Measurements from ENCODE around the gene GALNT16.
"Not testable (repeated sequence)": the region's sequence is repeated elsewhere in the genome, so short reads cannot be mapped to it uniquely, and the experiment has no call there.

Gene GALNT16

DNA sequence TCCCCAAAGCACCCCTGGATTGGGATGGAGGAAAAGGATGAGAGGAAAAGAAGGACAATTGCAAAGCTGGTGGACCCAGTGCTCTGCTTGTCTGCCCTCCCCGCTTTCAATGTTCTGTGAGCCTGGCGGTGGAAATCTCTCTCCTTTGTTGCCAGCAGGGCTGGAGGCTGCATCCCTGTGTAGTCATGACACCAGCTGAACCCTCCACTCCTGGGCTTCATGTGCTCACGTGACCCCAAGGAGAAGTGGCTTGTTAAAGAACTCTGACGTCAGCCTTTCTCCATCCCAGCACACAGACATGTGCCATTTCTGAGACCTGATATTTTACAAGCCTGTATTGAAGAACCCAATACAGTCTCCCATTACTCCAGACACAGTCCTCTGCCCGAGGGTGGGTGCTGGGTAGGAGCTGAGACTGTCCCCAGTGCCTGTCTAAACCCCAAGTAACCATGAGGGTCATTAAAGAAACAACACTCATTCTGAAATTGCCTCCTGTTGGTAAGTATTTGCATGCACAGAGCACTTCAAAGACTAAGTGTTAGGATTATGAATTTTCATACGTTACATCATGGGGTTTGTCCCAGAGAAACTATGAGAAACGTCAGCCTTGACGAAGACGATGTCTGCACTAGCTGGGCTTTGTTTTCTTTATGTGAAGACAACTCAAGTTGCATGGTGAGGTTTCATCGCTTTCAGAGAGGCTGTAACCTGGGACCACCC lies 21.7 kb downstream of the GALNT16 start:
- DNase-seq, result no peak
- in situ Hi-C loops (cut with MboI; ENCODE audit: low pct_unique_long_range_greater_than_20kb, low sequenced_read_pairs), result no loop called here

DNA sequence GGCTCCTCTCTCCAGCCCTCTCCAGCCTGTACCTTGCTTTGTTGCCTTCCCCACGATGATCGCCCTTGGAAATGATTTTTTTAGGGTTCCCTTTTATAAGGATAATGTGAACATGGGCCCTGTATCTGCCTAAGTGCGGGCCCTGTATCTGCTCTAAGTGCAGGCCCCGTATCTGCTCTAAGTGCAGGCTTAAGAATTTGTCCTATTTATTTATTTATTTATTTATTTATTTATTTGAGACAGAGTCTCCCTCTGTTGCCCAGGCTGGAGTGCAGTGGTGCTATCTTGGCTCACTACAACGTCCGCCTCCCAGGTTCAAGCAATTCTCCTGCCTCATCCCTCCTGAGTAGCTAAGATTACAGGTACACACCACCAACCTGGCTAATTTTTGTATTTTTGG lies 22.5 kb downstream of the GALNT16 start:
- in situ Hi-C loops (cut with MboI; ENCODE audit: low pct_unique_long_range_greater_than_20kb, low sequenced_read_pairs), result no loop called here
- DNase-seq, result no peak

GRCh38 chr14:69284170-69284569 lies 24.2 kb downstream of the GALNT16 start:
- DNase-seq, result no peak
- in situ Hi-C loops (cut with MboI; ENCODE audit: low pct_unique_long_range_greater_than_20kb, low sequenced_read_pairs), result no loop called here

GRCh38 chr14:69285661-69286255 lies 25.8 kb downstream of the GALNT16 start:
- DNase-seq, result no peak
- in situ Hi-C loops (cut with MboI; ENCODE audit: low pct_unique_long_range_greater_than_20kb, low sequenced_read_pairs), result no loop called here

GRCh38 chr14:69287098-69288010 lies 27.4 kb downstream of the GALNT16 start:
- in situ Hi-C loops (cut with MboI; ENCODE audit: low pct_unique_long_range_greater_than_20kb, low sequenced_read_pairs), result no loop called here
- no peak for DNase-seq

DNA sequence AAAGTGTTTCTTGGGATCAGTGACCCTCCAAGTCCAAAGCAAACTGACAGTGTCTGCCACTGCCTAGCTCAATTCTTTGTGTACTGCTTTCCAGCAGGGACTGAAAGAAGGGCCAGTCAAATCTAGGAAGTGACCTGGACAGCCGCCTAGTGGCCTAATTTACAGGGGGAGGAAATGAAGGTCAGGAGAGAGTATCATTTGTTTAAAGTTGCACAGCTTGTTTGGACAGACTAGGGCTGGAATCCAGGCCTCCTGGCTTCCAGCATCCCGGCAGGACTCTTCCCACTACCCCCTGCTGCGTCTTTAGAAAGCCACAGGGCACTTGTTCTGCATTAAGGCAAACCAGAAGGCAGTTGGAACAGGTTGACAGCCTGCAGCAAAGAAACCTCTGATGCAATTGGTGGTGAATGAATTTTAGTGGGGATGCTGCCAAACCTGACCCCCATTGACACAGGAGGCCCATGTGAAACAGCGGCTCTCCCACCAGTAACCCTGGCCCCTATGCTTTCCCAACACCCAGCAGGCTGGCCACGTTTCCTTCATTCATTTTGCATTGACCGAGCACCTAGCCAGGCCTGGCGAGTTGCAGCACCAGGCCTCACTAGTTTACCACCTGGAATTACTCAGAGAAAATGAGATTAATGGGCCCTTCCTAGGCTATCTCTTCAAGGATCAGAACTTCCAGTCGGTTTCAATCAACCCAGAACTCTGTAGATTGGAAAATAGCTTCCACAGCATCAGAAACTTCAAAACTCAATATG lies 28.2 kb downstream of the GALNT16 start:
- in situ Hi-C loops (cut with MboI; ENCODE audit: low pct_unique_long_range_greater_than_20kb, low sequenced_read_pairs), result no loop called here
- DNase-seq, result no peak

GRCh38 chr14:69288956-69289705 lies 29.2 kb downstream of the GALNT16 start:
- in situ Hi-C loops (cut with MboI; ENCODE audit: low pct_unique_long_range_greater_than_20kb, low sequenced_read_pairs), result no loop called here
- DNase-seq, result no peak

GRCh38 chr14:69289811-69290520 lies 30.0 kb downstream of the GALNT16 start:
- in situ Hi-C loops (cut with MboI; ENCODE audit: low pct_unique_long_range_greater_than_20kb, low sequenced_read_pairs), result no loop called here
- no peak for DNase-seq

DNA sequence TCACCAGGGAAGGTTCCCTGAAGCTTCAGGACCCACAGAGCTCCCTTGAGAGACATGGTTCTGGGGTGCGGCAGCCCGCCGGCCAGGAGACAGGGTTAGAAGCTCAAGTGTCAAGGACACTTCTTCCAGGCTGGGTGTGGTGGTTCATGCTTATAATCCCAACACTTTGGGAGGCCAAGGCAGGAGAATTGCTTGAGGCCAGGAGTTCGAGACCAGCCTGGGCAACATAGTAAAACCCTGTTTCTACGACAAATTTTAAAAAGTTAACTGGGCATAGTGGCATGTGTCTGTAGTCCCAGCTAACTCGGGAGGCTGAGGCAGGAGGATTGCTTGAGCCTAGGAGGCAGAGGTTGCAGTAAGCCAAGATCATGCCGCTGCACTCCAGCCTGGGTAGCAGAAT lies 30.9 kb downstream of the GALNT16 start:
- DNase-seq; in situ Hi-C loops (cut with MboI; ENCODE audit: low pct_unique_long_range_greater_than_20kb, low sequenced_read_pairs): not testable (repeated sequence)

DNA sequence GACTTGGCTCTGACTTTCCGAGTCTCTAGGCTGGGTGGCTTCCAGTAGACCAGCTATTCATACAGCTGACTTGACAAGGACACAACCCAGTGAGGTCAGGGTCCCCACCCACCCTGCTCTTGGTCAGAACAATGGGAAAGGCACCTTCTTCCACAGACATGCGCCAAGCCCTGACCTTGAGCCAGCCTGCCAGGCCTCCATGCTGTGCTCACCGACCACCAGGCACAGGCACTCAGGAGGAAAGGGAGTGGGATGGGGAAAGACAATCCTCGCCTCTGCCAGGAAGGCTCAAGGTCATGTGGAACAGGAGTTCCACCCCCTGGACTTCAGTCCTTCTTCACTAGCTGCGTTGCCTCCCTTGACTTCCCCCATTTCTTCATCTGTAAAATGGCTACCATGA lies 31.4 kb downstream of the GALNT16 start:
- in situ Hi-C loops (cut with MboI; ENCODE audit: low pct_unique_long_range_greater_than_20kb, low sequenced_read_pairs), result no loop called here
- no peak for DNase-seq

- no peak for DNase-seq
- in situ Hi-C loops (cut with MboI; ENCODE audit: low pct_unique_long_range_greater_than_20kb, low sequenced_read_pairs), result no loop called here
These were observed 32.1 kb downstream of the GALNT16 start for GRCh38 chr14:69291891-69292561.

GRCh38 chr14:69298131-69299071 lies 38.4 kb downstream of the GALNT16 start:
- DNase-seq, result no peak
- in situ Hi-C loops (cut with MboI; ENCODE audit: low pct_unique_long_range_greater_than_20kb, low sequenced_read_pairs), result no loop called here

GRCh38 chr14:69299286-69300035 lies 39.5 kb downstream of the GALNT16 start:
- in situ Hi-C loops (cut with MboI; ENCODE audit: low pct_unique_long_range_greater_than_20kb, low sequenced_read_pairs), result no loop called here
- no peak for DNase-seq

DNA sequence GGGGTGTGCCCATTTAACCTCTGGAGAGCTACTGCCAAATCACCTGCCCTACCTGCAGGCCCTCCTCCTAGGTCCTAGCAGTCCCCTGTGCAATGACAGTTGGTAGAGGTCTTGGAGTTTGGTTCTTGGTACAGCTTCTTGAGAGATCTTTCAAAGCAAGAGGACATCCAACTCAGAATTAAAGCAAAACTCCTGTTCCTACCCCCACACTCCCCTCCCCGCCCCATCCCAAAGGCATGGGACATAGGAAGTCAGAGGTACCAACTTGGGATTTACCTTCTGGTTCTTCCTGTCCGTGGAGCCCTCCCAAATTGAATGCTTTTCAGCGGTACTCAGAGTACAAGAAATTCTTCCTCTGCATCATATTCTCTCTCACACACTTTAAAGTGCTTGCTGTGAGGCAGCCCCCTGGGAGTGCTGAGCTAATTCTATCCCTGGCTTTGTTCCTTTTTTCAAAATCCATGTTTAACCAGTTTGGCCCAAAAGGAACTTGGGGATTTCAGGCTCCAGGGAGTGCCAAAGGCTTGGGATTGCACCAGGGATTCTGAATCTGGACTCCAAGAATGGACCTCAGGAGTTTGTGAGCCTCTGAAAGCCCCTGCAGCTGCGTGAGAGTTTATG lies 40.8 kb downstream of the GALNT16 start:
- in situ Hi-C loops (cut with MboI; ENCODE audit: low pct_unique_long_range_greater_than_20kb, low sequenced_read_pairs), result no loop called here
- no peak for DNase-seq

GRCh38 chr14:69303086-69303485 lies 43.1 kb downstream of the GALNT16 start:
- in situ Hi-C loops (cut with MboI; ENCODE audit: low pct_unique_long_range_greater_than_20kb, low sequenced_read_pairs), result no loop called here
- DNase-seq, result no peak

DNA sequence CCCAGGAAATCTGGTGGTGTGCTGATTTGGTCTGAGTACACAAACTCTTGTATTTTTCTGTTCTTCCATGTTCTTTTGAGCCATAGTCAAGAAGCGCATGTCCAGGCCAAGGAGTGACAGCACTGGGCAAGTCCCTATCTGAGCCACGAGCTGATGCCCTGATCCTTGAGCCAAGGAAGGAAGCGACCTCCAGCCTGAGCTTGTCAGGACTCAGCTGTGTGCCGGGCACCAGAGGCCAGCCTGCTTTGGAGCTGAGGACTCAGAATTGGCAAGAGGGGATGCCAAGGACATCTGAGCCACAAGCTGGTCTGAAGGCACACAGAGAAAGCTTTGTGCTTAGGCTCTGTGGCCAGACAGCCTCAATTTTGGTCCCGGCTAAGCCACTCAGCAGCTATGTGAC lies 52.6 kb downstream of the GALNT16 start:
- in situ Hi-C loops (cut with MboI; ENCODE audit: low pct_unique_long_range_greater_than_20kb, low sequenced_read_pairs), result no loop called here
- no peak for DNase-seq

Measured in KBM-7 (cell line).